NOMO-1 (cell line): ENCODE measurements around the gene CD52.
"Not testable (repeated sequence)": the region's sequence is repeated elsewhere in the genome, so short reads cannot be mapped to it uniquely, and the experiment has no call there.

Source experiments
- DNase-seq, 2 experiments: peaks; one replicate each; lab custom pipeline; 2025; ENCODE audit not compliant: unreplicated experiment in 2 of 2; lab: John Stamatoyannopoulos, UW

Gene CD52

GRCh38 chr1:26283871-26284596 lies 33.7 kb upstream of the CD52 start:
- DNase-seq = no peak

DNA sequence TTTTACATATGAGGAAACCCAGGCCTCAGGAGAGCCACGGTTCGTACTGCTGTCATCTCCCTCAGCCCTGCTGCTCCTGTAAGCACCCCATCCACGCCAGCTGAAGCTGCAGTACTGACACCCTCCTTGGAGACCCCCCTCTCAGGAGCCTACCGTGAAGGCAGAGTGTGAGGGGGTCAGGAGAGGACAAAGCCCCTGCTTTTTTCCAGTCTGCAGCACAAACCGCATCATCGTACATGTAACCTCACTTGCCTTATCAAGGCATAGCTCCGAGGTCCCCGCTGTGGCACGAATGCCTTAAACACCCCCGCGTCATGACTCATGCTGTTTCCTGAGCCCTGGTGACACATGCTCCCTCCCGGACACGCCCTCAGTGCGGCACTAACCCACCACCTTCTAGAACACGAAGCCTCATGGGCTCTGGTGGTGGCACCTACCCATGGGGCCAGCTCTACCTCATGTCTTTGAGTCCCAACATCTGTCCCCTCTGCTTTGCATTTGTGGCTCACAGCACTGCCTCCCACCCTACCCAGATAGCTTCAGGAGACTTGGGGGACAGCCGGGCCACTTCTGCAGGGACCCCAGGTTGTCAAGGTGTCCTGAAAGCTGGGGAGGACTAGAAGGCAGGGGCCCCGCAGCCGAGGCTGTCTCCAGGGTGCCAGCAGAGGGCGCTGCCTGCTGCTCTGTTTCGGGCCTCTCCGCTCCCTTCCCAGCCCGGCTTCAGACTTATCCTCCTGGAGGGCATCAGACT lies 33.0 kb upstream of the CD52 start:
- DNase-seq = peak; percentile 85 to 91

DNA sequence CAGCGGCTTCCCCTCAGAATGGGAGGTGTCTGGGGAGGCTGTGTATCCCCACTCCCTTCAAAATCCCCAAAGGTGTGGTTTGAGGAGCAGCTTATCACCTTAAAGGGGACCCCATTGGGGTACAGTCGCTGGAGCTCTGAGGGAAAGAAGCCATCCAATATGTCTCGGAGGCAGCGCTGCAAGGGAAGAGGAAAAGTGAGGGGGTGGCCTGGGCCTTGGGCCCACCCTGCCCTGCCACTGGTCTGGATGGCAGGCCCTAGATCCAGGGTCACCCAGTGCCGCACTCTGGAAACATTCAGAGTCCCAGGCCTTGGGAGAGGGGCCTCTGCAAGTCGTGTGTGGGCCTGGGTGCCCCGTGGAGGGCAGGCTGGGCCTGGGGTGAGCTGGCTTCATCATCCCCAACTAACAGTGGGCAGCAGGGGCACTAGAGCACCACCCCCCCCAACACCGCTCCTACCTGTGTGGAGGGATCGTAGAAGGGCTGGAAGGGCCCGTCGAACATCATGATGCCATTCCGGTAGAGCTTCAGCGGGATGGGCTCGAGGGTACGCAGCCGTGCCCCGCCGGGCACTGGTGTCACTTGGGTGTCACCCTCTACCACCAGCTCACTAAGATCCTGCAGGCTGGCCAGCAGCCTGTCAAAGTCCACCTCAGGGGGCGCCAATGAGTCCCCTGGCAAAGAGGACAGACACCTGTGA lies 32.2 kb upstream of the CD52 start:
- no peak for DNase-seq

DNA sequence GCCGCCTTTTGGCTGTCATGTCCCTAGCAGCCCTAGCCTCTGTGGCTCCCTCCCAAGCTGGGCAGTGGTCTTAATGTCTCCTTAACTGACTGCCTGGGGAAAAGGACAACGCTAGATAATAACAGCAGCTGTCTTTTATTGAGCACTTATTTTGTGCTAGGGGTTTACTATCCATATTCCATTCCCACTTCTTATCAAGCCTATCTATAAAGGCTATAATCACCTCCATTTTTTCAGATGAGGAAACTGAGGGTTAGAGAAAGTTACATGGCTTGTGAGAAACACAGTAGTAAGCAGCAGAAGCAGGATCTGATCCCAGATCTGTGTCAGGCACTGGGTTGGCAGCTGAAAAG lies 31.7 kb upstream of the CD52 start:
- no peak for DNase-seq

GRCh38 chr1:26287033-26287711 lies 30.6 kb upstream of the CD52 start:
- DNase-seq = peak in 1 of 2 experiments; percentile 16

DNA sequence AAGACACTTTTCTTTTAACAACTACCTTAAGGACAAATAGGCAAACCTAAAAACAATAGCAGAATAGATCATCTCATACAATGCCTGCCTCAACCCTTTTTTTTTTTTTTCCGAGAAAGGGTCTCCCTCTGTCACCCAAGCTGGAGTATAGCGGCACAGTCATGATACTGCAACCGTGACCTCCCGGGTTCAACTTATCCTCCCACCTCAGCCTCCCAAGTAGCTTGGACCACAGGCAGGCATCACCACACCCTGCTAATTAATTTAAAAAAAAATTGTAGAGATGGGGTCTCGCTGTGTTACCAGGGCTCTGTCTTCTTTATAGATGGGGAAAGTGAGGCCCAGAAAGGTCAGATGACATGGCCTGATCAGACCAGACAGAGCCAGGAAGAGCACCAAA lies 29.9 kb upstream of the CD52 start:
- no peak for DNase-seq

GRCh38 chr1:26288311-26288941 lies 29.3 kb upstream of the CD52 start:
- peak; percentile 19 to 32 for DNase-seq

- peak; percentile 93 to 94 for DNase-seq
Measured at GRCh38 chr1:26289158-26290059, 28.3 kb upstream of the CD52 start.

DNA sequence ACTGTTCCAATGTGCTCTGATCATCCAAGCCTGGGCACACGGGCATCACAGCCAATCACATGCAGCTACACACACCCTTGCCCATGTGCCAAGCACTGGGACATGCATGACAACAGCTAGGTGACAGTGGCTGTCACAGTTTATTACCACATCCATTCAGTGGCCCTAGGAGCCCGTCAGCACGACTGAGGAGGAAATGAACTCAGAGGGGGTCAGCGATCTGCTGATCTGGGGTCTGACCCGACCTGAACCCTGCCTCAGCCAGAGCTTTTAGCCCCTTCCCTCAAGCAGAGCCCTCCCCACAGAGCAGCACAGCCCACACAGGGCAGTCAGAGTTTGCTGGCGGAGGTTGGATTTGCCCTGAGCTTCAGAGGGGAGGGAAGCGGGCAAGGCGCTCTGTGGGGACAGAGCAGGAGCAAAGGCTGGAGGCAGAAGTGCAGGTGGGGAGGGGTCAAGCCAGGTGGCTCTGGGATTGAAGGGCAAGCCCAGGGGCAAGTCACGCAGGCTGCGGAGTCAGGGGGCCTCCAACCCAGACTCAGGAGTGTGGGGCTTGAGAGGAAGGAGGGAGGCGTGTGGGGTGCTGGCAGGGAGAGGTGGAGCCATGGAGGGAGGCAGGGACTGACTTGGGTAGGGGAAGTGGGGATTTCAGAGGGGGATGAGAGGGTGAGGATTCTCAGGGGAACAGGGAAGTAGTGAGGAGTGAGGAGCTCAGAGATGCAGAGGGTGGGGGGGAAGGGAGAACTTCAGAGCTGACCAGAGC lies 27.5 kb upstream of the CD52 start:
- DNase-seq = peak; percentile 33 to 55

DNA sequence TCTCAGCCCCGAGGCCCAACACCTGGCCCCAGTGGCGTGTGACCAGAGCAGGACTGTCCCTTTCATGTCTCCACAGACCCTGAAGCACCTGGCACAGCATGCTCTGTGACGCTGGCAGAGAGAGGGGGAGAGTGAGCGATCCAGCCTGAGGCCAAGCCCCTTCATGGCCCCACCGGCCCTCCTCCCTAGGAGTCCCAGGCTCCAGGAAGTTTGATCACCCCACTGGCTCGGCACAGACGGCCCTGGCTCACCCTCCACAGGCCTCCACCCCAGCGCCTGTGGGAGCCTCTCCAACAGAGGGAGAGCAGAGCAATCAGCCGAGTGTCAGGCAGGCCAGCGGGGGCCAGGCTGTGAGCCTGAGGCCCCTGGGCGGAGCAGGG lies 26.9 kb upstream of the CD52 start:
- no peak for DNase-seq

DNA sequence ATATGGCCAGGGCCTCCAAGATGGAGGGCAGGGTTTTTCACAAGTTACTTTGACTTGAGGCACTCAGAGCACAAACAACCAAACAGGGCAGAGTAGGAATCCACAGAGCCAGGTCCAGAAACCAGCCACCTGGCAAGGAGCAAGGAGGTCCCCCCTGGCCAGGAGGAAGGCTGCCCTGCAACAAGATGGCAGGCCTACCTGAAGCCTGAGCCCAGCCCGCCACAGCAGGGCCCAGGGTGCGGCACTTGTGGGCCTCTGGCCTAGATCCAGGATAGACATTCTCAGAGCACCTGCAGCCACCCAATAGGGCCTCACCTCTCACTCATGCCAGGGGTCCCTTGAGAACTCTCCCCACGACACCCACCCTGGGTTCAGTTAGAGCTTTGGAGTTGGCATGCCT lies 26.3 kb upstream of the CD52 start:
- DNase-seq = no peak

GRCh38 chr1:26291939-26292338 lies 25.8 kb upstream of the CD52 start:
- DNase-seq = no peak

DNA sequence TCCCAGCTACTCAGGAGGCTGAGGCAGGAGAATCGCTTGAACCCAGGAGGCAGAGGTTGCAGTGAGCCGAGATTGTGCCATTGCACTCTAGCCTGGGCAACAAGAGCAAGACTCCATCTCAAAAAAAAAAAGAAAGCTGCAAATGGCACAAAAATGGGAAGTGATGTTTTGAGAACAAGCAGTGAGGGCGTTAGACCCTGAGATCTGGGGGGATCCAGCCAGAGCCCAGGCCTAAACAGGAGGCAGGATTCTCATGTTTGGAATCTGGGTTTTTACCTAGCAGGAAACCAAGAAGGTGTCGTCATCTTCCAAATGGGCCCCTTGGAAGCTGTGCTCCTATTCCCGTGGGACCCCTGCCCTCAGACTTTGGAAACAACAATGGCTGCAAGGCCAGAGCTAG lies 25.0 kb upstream of the CD52 start:
- not testable (repeated sequence) for DNase-seq

GRCh38 chr1:26293911-26294463 lies 23.8 kb upstream of the CD52 start:
- DNase-seq = no peak

- DNase-seq = no peak
Measured at GRCh38 chr1:26295194-26296138, 22.3 kb upstream of the CD52 start.

GRCh38 chr1:26296340-26297056 lies 21.3 kb upstream of the CD52 start:
- DNase-seq = no peak
